T-helper 22 cell (primary cell): ENCODE data around the gene LRP10.
A peak's percentile ranks its signal among the peaks of the same experiment; 100 is the strongest.
"Not testable (repeated sequence)": the region's sequence is repeated elsewhere in the genome, so short reads cannot be mapped to it uniquely, and the experiment has no call there.

Experiments used
- DNase-seq: peaks from one replicate; pipeline ENCODE4 v3.0.0-alpha.2; 2020; ENCODE audit warnings: low read depth

Gene LRP10

GRCh38 chr14:22843123-22843925 lies 28.2 kb upstream of the LRP10 start:
- no peak for DNase-seq

GRCh38 chr14:22844221-22845102 lies 27.1 kb upstream of the LRP10 start:
- no peak for DNase-seq

- DNase-seq: no peak
These were observed 26.5 kb upstream of the LRP10 start for GRCh38 chr14:22845103-22845394.

GRCh38 chr14:22845821-22846625 lies 25.5 kb upstream of the LRP10 start:
- no peak for DNase-seq

- DNase-seq: no peak
These were observed 24.7 kb upstream of the LRP10 start for GRCh38 chr14:22846811-22847307.

DNA sequence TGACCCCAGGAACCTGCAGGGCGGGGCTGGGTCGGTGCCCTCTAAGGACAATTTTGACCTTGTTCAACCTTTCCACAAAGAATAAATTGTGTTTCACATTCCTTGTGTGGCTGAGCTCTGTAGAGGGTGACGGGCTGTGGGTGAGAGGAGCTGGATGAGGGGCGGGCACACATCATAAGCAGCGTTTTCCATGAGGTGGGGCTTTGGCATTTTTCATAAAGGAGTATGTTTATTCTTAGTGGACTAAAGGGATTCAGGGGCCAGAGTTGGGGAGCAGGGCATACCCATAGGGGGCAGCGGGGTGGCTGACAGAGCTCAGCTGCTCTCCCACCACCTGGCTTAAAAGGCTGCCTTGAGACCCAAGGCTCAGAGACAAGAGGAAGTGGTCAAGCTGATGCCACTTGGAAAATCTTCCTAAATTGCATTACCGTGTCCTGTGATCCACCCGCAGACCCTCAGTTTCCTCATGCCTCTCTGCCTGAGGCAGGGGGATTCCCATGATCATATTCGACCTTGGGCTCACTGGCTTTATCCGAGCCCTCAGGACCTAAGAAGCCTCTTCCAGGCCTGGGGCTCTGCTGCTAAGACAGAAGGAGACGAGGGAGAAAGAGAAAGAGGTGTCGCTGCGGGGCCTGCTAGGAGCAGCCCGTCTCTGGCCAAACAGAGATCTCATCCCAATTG lies 23.7 kb upstream of the LRP10 start:
- DNase-seq: no peak

- no peak for DNase-seq
These were observed 23.0 kb upstream of the LRP10 start for GRCh38 chr14:22848351-22849164.

DNA sequence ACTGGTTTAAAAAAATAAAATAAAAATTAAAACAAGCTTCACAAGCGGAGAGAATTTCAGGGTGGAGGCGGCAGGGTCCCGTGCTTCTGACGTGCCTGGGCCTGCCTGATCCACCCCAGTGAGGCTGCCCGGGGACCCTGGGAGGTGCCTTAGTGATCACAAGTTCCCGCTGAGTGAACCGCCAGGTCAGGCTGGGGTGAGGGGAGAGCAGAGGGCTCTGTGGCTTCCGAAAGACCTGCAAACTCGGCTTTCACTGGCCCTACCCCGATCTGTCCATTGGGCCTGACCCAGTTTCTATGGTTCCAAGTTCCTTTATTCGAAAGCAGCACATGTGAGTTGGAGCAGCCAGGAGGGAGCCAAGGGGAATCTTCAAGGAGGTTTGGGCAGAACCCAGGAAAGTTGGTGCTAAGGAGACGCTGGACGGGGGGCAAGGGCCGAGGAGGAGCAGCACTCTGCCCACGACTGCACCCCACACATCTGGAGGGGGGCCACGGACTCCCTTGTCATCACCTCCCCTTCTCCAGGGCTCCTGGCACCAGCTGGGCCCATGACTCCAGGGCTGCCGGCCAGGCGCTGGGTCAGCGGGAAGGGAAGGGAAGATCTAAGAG lies 22.2 kb upstream of the LRP10 start:
- DNase-seq: no peak

- DNase-seq: no peak
These were observed 20.4 kb upstream of the LRP10 start for GRCh38 chr14:22850944-22851764.

- not testable (repeated sequence) for DNase-seq
These were observed 19.4 kb upstream of the LRP10 start for GRCh38 chr14:22852178-22852577.

- no peak for DNase-seq
These were observed 19.0 kb upstream of the LRP10 start for GRCh38 chr14:22852599-22852939.

GRCh38 chr14:22852940-22853767 lies 18.4 kb upstream of the LRP10 start:
- DNase-seq: peak; percentile 59

GRCh38 chr14:22854296-22854695 lies 17.2 kb upstream of the LRP10 start:
- not testable (repeated sequence) for DNase-seq

DNA sequence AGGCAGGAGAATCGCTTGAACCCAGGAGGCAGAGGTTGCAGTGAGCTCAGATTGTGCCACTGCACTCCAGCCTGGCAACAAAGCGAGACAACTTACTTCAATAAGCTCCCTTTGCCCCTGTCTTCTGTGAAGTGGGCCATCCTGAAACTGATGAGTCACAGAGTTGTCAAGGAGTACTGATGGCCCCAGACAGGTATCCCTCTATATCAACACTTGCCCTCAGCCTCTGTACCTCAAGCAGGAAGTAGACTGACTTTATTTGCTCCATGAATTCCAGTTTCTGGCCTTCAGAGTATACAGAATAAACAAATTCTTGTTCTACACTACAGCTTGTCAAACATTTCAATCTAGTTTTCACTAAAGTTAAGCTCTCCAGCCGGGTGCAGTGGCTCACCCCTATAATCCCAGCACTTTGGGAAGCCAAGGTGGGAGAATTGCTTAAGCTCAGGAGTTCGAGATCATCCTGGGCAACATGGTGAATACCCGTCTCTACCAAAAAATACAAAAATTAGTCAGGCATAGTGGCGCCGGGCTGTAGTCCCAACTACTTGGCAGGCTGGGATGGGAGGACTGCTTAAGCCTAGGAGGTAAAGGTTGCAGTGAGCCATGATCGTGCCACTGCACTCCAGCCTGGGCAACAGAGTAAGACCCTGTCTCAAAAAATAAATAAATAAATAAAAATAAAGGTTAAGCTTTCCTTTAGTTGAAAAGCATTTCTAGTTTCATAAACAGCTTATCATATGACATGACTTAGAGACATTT lies 16.4 kb upstream of the LRP10 start:
- DNase-seq: no peak

GRCh38 chr14:22856428-22856827 lies 15.1 kb upstream of the LRP10 start:
- no peak for DNase-seq

- DNase-seq: not testable (repeated sequence)
These were observed 11.2 kb upstream of the LRP10 start for GRCh38 chr14:22860377-22860776.

DNA sequence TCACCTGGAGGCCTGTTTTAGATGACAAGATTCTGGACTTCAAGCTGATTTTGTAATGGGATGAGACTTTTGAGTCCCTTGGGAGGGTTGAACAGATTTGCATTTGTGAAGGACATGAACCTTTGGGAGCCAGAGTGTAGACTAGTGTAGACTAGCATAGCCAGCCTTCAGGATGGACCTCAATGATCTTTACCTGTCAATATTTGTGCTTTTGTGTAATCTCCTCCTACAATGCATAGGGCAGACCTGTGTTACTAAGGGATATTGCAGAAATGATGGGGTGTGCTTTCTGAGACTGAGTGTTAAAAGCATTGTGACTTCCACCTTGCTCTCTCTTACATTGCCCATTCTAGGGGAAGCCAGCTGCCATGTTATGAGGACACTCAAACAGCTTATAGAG lies 9.9 kb upstream of the LRP10 start:
- DNase-seq: no peak

- no peak for DNase-seq
These were observed 6.6 kb upstream of the LRP10 start for GRCh38 chr14:22864979-22865378.
